ENCODE data around the gene PPFIA3. TPM values are rescaled to one million over a fixed set of nuclear protein-coding genes. Genes with fewer than 3 reads are reported as not detected.
"Not testable (repeated sequence)": the region's sequence is repeated elsewhere in the genome, so short reads cannot be mapped to it uniquely, and the experiment has no call there.

PPFIA3 gene
- total RNA-seq, 2 donors from 2014 or later = 6.7 to 15.2 TPM

GRCh38 chr19:49120868-49121267 is 1.5 kb downstream of the PPFIA3 start:
- H3K9me3 ChIP-seq = no peaks in the 10 kb centered on the region

GRCh38 chr19:49121841-49122240 is 2.5 kb downstream of the PPFIA3 start:
- ATAC-seq; H3K9me3 ChIP-seq; intact Hi-C loops (cut with DNase I); H3K27ac ChIP-seq; DNase-seq; H3K36me3 ChIP-seq (replicated peaks in 1 of 2; ENCODE audit: insufficient read depth in 1 of 2, low read depth in 2 of 2); H3K4me3 ChIP-seq; H3K27me3 ChIP-seq: not testable (repeated sequence)
- WGBS, 2 donors = 73 to 84% methylated on average over 10 of the region's 10 CpGs
- peaks cover 31% of the 10 kb centered on the region for H3K4me1 ChIP-seq

More at GRCh38 chr19:49120868-49121267, 1.5 kb downstream of the PPFIA3 start:
- intact Hi-C loops (cut with DNase I) = no loop called here
- Histone ChIP-seq H3K36me3 (replicated peaks in 1 of 2; ENCODE audit: insufficient read depth in 1 of 2, low read depth in 2 of 2) (no peaks in the 10 kb centered on the region), H3K27me3 (no peaks in the 10 kb centered on the region), H3K4me1 (peaks cover 31% of the 10 kb centered on the region), H3K27ac (no peak overlapping the region), H3K4me3 (no peak overlapping the region)
- TF ChIP-seq CTCF (IDR thresholded peaks at IDR 0.05) (no peak), POLR2A (IDR thresholded peaks at IDR 0.05) (no peak)
- DNase-seq = no peak
- ATAC-seq = no peak
- WGBS, 2 donors = 100% methylated on average over 2 of the region's 2 CpGs

GRCh38 chr19:49123285-49123684 is 3.9 kb downstream of the PPFIA3 start:
- ATAC-seq; DNase-seq; H3K9me3 ChIP-seq; H3K27ac ChIP-seq; intact Hi-C loops (cut with DNase I); H3K27me3 ChIP-seq; H3K36me3 ChIP-seq (replicated peaks in 1 of 2; ENCODE audit: insufficient read depth in 1 of 2, low read depth in 2 of 2); H3K4me3 ChIP-seq: not testable (repeated sequence)
- H3K4me1 ChIP-seq = peaks cover 26% of the 10 kb centered on the region
- WGBS, 2 donors = 89 to 91% methylated on average over 11 of the region's 11 CpGs

- ATAC-seq (no peak), DNase-seq (no peak)
- 60 to 75% methylated on average over 13 to 23 of the region's 23 CpGs for WGBS, 2 donors
- intact Hi-C loops (cut with DNase I) = no loop called here
- no peaks in the 10 kb centered on the region for H3K27me3 ChIP-seq
- H3K4me1 ChIP-seq = peaks cover 19% of the 10 kb centered on the region
- TF ChIP-seq POLR2A (IDR thresholded peaks at IDR 0.05) (no peak), CTCF (IDR thresholded peaks at IDR 0.05) (no peak)
- H3K9me3 ChIP-seq = no peaks in the 10 kb centered on the region
- no peak overlapping the region for H3K27ac ChIP-seq
- H3K4me3 ChIP-seq = no peak overlapping the region
- no peaks in the 10 kb centered on the region for H3K36me3 ChIP-seq (replicated peaks in 1 of 2; ENCODE audit: insufficient read depth in 1 of 2, low read depth in 2 of 2)
Observed at GRCh38 chr19:49125025-49125731, 5.8 kb downstream of the PPFIA3 start.

- Histone ChIP-seq H3K4me3 (no peak overlapping the region), H3K27ac (no peak overlapping the region), H3K4me1 (peaks cover 13% of the 10 kb centered on the region), H3K27me3 (no peaks in the 10 kb centered on the region), H3K36me3 (replicated peaks in 1 of 2; ENCODE audit: insufficient read depth in 1 of 2, low read depth in 2 of 2) (no peaks in the 10 kb centered on the region), H3K9me3 (no peaks in the 10 kb centered on the region)
- intact Hi-C loops (cut with DNase I) = no loop called here
- 68 to 95% methylated on average over 4 of the region's 4 CpGs for WGBS, 2 donors
- TF ChIP-seq CTCF (IDR thresholded peaks at IDR 0.05) (no peak), POLR2A (IDR thresholded peaks at IDR 0.05) (no peak)
- DNase-seq (no peak), ATAC-seq (no peak)
Observed at GRCh38 chr19:49126575-49126974, 7.2 kb downstream of the PPFIA3 start.

GRCh38 chr19:49127225-49127624 is 7.9 kb downstream of the PPFIA3 start:
- H3K27me3 ChIP-seq; DNase-seq; ATAC-seq; H3K4me3 ChIP-seq; H3K36me3 ChIP-seq (replicated peaks in 1 of 2; ENCODE audit: insufficient read depth in 1 of 2, low read depth in 2 of 2); intact Hi-C loops (cut with DNase I); H3K27ac ChIP-seq; H3K9me3 ChIP-seq: not testable (repeated sequence)
- peaks cover 13% of the 10 kb centered on the region for H3K4me1 ChIP-seq
- WGBS, 2 donors = 90 to 95% methylated on average over 9 to 12 of the region's 12 CpGs

Measured in body of pancreas (tissue), 4 donors.